Measurements from ENCODE around the gene ABR.
"Not testable (repeated sequence)": the region's sequence is repeated elsewhere in the genome, so short reads cannot be mapped to it uniquely, and the experiment has no call there.

ABR gene

GRCh38 chr17:1199271-1199743, 19.5 kb upstream of the ABR start:
- DNase-seq: not testable (repeated sequence)

- DNase-seq: peak; percentile 22
Observed at GRCh38 chr17:1197781-1198490, 18.2 kb upstream of the ABR start.

- DNase-seq: no peak
Observed at GRCh38 chr17:1197379-1197778, 17.6 kb upstream of the ABR start.

DNA sequence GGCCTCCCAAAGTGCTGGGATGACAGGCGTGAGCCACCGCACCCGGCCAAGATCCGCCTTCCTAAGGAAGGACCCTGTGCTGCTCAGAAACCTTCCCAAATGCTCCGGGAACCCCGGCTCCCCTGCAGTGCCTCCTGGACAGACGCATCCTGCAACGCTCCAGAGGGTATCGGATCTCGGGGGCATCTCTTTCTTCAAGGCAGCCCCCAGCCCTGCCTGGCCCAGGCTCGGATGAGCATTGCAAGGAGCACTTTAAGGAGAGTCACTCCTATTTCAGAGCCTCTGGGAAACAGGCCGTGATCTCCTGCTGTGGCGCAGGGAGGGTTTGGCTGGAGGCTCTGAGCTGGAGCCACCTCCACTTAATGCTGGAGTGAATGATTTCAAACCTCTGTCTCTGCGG, 17.2 kb upstream of the ABR start:
- no peak for DNase-seq

- no peak for DNase-seq
Observed at GRCh38 chr17:1192911-1193699, 13.3 kb upstream of the ABR start.

DNA sequence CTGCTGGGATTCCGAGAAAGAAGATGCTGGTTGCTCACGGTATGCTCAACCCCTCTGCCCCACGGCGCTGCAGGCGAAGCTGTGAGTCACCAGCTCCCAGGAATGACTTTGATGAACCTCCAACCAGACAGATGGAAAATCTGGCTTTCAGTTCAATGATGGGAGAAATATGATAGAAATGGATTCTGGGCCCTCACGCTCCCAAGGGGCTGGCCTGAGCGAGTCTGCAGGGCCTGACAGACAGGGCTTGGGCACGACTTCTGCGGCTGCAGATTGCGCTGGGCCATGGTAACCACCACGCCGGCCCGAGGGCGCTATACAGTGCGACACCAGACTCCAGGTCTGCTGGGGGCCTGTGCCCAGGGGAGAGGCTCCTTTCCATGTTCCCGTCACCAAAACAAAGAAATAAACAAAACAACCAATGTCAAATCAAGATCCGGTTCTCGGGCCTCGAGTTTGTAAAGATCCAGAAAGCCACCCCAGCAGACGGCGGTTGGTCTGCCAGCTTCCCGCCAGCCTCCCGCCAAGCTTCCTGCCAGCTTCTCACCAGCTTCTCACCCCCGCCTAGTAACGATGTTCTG, 11.1 kb upstream of the ABR start:
- DNase-seq: no peak

- DNase-seq: no peak
Observed at GRCh38 chr17:1188812-1189504, 9.2 kb upstream of the ABR start.

DNA sequence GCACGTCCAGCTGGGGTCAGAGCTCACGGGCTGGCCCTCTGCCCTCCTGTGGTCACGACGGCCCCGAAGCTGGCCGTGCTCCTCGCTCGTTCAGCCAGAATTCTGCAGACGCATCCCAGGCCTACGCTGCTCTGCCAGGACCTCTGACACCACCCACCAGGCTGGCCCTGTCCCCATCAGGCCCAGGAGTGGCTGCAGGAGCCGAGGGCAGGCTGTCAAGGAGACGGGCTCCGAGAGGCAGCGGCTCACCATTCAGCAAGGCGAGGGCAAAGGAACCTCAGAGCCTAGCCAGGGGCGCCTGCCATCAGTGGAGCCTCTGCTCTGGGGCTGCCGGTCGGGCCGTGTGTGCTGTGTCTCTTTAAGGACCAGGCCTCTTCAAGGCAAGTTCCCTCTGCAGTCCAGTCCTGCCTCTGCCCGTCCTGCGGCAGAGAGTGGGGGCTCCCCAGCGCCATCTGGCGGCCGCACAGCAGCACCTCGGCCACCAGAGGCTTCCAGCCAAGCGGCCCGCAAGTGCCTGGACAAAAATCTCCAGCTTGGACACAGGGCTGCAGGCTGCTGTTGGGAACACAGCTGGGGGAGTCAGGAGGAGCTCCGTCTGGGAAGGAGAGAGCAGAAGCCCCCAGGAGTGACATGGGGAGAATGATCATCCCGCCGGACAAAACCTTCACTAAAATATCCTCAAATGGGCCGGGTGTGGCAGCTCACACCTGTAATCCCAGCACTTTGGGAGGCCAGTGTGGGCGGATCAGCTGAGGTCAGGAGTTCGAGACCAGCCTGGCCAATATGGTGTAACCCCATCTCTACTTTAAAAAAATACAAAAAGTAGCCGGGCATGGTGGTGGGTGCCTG, 7.4 kb upstream of the ABR start:
- DNase-seq: peak; percentile 79

DNA sequence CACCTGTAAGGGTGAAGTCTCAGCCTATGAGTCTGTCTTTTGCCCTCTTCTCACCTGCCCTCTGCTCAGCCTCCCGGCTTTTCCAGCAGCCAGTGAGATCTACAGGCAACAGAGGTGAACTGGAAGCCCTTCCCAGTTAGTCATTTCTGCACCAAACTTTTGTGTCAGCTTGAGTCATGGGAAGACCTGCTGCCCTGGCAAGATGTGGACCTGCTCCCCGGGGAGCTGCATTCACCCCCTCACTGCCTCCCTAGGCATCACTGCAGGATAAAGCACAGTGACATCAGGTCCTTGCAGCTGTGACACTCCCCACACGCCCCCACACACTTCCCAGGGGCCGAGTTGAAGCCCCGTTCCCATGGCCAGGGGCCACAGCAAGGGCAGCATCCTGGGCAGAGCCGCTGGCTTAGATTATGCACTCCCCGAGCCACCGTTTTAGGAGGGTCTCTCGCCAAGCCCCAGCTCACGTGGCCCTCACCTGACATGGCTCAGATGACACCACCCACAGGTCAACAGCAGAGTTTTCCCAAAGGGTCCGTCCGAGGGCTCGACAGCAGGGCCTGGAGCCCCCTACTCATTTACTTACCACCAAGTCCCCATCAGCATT, 6.5 kb upstream of the ABR start:
- no peak for DNase-seq

DNA sequence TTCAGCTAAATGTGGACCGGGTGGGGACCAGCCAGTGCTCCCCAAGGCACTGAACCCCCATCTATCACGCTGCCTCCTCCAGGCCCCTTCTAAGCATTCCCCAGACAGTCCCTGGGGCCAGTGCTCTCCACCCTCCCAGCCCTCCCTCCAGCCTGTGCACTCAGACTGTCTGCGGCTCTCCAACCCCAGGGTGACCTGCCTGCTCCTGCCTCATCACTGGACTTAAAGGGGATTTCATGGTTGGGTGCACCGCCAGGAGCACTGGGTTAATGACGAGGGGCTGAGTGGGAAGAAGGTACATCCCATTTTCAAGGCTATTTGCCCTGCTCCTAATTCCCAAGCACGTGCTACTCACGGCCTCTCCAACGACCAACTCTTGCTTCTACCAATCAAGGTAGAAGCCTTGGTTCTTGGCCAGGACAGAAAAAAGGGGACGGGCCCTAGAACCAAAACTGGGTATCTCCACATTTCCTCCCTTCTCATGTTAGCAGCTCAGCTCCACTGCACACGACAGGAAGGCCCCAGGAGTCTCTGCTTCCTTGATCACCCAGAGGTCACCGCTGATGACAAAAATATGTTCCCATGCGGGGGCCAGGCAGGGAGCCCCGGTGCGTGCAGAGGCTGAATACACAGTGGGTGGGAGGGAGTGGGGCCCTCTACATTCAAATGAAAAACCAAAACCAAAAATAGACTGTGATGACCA, 3.5 kb upstream of the ABR start:
- no peak for DNase-seq

DNA sequence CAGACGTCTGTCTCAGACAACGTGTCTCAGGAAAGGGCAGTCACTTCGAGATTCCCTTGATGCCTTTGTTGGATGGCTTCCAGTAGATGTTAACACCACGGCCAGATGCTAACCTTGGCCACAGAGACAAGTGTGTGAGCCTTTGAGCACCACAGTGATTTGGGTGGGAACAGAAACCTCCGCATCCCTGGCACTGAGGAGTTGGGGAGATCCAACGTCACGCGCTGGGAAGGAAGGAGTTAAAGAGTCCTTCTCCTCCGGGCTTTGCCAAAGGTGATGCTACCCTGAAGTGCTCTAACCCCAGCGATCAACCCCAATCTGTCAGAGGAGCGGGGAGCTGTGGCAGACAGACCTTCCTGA, 3.0 kb upstream of the ABR start:
- DNase-seq: no peak

DNA sequence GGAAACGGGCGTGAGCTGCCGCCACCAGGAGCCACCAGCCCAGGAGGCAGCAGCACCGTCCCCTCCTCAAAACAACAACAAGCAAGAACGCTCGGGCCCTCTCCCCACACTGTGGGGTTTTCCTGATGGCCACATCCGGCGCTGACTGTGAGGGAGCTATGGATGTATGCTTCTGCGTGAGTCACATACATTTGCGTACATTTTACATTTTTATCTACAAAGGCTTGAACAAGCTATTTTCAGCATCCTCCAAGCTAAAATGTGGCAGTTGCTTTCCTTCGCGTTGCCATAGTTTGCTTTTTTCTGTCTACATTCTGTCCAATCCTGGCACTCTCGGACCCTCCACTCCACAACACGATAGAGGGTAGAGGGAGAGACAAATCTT, 2.0 kb upstream of the ABR start:
- DNase-seq: no peak

- no peak for DNase-seq
Observed at GRCh38 chr17:1180958-1181752, 1.4 kb upstream of the ABR start.

- no peak for DNase-seq
Observed at GRCh38 chr17:1179112-1179817, 516 bp downstream of the ABR start.

DNA sequence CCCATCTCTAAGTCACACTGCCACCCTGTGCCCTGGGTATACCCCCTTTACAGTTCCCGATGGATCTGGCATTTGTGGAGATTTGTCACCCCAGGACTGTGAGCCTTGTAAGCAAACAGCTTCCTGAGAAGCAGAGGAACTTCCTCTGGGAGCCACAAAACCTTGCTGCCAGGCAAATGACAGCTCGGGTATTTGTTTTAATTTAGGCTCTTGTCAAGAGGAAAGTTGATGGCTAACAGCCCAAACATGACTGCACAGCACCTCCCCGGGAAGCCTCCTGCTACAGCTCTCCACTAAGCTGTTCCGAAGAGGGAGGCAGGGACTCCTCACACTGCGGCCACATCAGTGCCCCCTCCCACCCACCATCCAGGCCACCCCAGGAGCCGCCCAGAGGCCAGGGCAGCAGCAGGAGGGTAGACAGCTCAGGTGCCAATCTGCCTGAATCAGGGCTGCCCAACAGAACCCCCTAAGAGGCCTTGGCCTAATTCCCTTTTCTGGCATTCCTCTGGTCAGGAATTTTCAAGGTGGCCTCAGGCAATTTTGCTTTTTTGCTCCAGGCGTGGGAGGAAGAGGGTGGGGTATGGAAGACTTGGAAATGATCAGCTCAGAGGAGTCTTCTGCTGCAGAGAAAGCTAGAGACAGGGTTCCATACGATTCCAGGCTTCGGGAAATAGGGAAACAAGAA, 2.6 kb downstream of the ABR start:
- no peak for DNase-seq

GRCh38 chr17:1174263-1174880, 5.4 kb downstream of the ABR start:
- no peak for DNase-seq

- no peak for DNase-seq
Observed at GRCh38 chr17:1173432-1174262, 6.1 kb downstream of the ABR start.

DNA sequence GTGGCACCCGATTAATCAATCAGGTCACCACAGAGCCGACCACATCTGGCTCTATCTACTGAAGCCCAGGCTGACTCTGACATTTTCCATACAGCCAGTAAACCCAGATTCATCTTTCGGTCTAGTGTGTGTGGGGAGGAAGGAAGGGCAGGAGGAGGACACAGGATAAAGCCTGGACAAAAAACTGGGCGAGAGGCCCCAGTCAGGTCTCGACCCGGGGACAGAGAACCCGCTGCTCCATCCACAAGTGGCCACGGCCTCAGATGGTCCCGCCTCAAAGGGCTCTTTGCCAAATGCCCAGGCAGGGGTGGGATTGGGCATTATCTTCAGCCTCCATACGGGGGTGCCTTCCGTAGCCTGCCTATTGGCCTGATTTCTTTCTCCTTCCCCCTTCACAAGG, 7.8 kb downstream of the ABR start:
- DNase-seq: no peak
